Measurements from ENCODE around the gene EVL. TPM values are rescaled to one million over a fixed set of nuclear protein-coding genes. Genes with fewer than 3 reads are reported as not detected.

The EVL gene
- total RNA-seq, 2 donors from 2014 or later, result 41.5 to 42.0 TPM

- Histone ChIP-seq H3K9me3 (no peaks in the 10 kb centered on the region), H3K27ac (no peak overlapping the region), H3K4me3 (no peak overlapping the region), H3K27me3 (no peaks in the 10 kb centered on the region), H3K4me1 (peaks cover 0 to 12% of the 10 kb centered on the region in 2 donors), H3K36me3 (no peaks in the 10 kb centered on the region)
- TF ChIP-seq CTCF (IDR thresholded peaks at IDR 0.05), result no peak
- DNase-seq (ENCODE audit: low spot score), result no peak
Observed at GRCh38 chr14:100042286-100042685, 22.9 kb upstream of the EVL start.

- DNase-seq (ENCODE audit: low spot score), result no peak
- peaks cover 0 to 12% of the 10 kb centered on the region in 2 donors for H3K4me1 ChIP-seq
- H3K4me3 ChIP-seq, result no peak overlapping the region
- H3K36me3 ChIP-seq, result no peaks in the 10 kb centered on the region
- H3K9me3 ChIP-seq, result no peaks in the 10 kb centered on the region
- H3K27ac ChIP-seq, result no peak overlapping the region
- no peak for TF ChIP-seq CTCF (IDR thresholded peaks at IDR 0.05)
- H3K27me3 ChIP-seq, result no peaks in the 10 kb centered on the region
Observed at GRCh38 chr14:100045642-100046344, 19.4 kb upstream of the EVL start.

DNA sequence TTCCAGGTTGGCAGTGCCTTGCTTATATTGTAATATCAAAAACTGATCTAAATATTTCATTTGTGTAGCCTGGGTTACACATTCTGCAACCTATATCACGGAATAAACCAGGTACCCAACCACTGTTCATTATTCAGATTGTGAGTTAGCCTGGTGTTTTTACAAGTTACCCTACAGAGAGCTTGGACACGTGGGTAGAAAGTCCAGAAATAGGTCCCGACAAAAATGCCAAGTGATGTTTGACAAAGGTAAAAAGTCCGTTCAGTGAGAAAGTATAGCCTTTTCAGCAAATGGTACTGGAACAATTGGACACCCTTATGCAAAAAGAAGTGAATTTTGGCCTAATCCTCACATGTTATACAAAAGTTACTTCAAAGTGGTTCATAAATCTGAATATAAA lies 17.6 kb upstream of the EVL start:
- H3K27me3 ChIP-seq, result no peaks in the 10 kb centered on the region
- H3K27ac ChIP-seq, result no peak overlapping the region
- H3K4me1 ChIP-seq, result peaks cover 0 to 7% of the 10 kb centered on the region in 2 donors
- no peaks in the 10 kb centered on the region for H3K36me3 ChIP-seq
- H3K9me3 ChIP-seq, result no peaks in the 10 kb centered on the region
- no peak for DNase-seq (ENCODE audit: low spot score)
- TF ChIP-seq CTCF (IDR thresholded peaks at IDR 0.05), result no peak
- no peak overlapping the region for H3K4me3 ChIP-seq

DNA sequence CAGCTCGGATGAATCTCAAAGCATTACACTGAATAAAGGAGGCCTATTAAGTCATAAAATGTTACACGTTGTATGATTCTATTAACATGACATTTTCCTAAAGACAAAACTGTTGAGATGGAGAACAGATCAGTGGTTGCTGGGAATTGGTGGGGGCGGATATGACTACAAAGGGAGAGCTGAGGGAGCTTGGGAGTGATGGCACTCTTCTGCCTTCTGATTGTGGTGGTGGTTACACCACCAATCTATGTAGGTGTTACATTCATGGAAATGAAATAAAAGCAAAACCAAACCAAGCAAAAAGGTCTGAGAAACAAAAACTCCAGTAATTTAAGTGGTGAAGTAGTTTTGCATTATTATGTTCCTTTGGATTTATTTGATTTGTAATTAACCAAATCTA lies 16.4 kb upstream of the EVL start:
- Histone ChIP-seq H3K27me3 (no peaks in the 10 kb centered on the region), H3K27ac (no peak overlapping the region), H3K4me3 (no peak overlapping the region), H3K9me3 (no peaks in the 10 kb centered on the region), H3K4me1 (peaks cover 0 to 6% of the 10 kb centered on the region in 2 donors), H3K36me3 (no peaks in the 10 kb centered on the region)
- no peak for TF ChIP-seq CTCF (IDR thresholded peaks at IDR 0.05)
- DNase-seq (ENCODE audit: low spot score), result no peak

DNA sequence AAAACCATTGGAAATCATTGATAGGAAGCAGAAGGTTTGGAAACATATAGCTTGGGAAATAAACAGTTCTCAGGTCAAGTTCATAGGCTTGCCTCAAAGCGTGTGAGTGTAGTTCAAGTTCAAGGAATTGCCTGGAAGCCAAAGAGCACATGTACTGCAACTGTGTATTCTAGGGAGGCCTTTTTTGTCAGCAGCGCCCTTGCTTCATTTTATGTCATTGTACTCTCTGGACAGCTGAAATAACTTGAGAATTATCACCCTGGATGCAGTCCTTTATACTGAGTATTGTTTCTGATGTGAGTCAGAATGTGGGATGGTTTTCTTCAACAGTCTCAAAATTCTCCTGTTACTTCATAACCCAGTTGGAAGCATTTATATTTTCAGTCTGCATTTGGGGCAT lies 16.0 kb upstream of the EVL start:
- Histone ChIP-seq H3K9me3 (no peaks in the 10 kb centered on the region), H3K36me3 (no peaks in the 10 kb centered on the region), H3K27me3 (no peaks in the 10 kb centered on the region), H3K4me3 (no peak overlapping the region), H3K4me1 (peaks cover 0 to 6% of the 10 kb centered on the region in 2 donors), H3K27ac (no peak overlapping the region)
- DNase-seq (ENCODE audit: low spot score), result no peak
- TF ChIP-seq CTCF (IDR thresholded peaks at IDR 0.05), result no peak

GRCh38 chr14:100051103-100051502 lies 14.1 kb upstream of the EVL start:
- Histone ChIP-seq H3K4me3 (no peak overlapping the region), H3K27me3 (no peaks in the 10 kb centered on the region), H3K27ac (no peak overlapping the region), H3K4me1 (peaks cover 0 to under 1% of the 10 kb centered on the region in 2 donors), H3K36me3 (no peaks in the 10 kb centered on the region), H3K9me3 (no peaks in the 10 kb centered on the region)
- TF ChIP-seq CTCF (IDR thresholded peaks at IDR 0.05), result no peak
- no peak for DNase-seq (ENCODE audit: low spot score)

Data from right atrium auricular region (tissue), 2 donors.